CD4-positive, alpha-beta T cell (primary cell): ENCODE data around the gene HBS1L. TPM values are rescaled to one million over a fixed set of nuclear protein-coding genes. Genes with fewer than 3 reads are reported as not detected.
A peak's percentile ranks its signal among the peaks of the same experiment; 100 is the strongest.

ENCODE experiments used
- ATAC-seq: fragments of 200-7000 bp; cut with Tn5 transposase; one replicate; pipeline ENCODE4 v1.10.0; 2022; ENCODE audit warnings: mild to moderate bottlenecking; ENCODE audit not compliant: poor library complexity
- CTCF ChIA-PET: fragments of 350-600 bp; sonication (Branson Sonifier 250); formaldehyde crosslinking; loops from one replicate; lab custom pipeline; 2021; ENCODE audit warnings: antibody characterized with exemption, inconsistent platforms; lab: Charles Lee
- POLR2A ChIA-PET: fragments of 350-600 bp; sonication (Branson Sonifier 250); formaldehyde crosslinking; loops from one replicate; lab custom pipeline; 2021; ENCODE audit warnings: antibody characterized with exemption, inconsistent platforms; lab: Charles Lee
- DNase-seq, 14 experiments: peaks; one replicate each; pipeline ENCODE4 v3.0.0-alpha.2; 2013 to 2020; ENCODE audit warnings: mixed read lengths in 2 of 14
- H3K27ac ChIP-seq, 2 donors: one replicate each; pipeline versions ENCODE4 v1.5.1 to v1.7.0; 2013; ENCODE audit warnings: low read length in 2 of 2, low read depth in 1 of 2, mild to moderate bottlenecking in 1 of 2
- H3K27me3 ChIP-seq, 2 experiments: 1 replicate in 1 of 2; 2 replicates in 1 of 2; pipeline versions ENCODE4 v1.6.1 to v1.7.0; 2013; ENCODE audit warnings: low read length in 2 of 2, control low read depth in 1 of 2, mild to moderate bottlenecking in 1 of 2, moderate library complexity in 1 of 2; ENCODE audit not compliant: insufficient read depth in 2 of 2, control insufficient read depth in 1 of 2
- H3K36me3 ChIP-seq: one replicate; pipeline ENCODE4 v1.6.1; 2013; ENCODE audit warnings: low read length, control low read depth; ENCODE audit not compliant: insufficient read depth
- H3K4me1 ChIP-seq: one replicate; pipeline ENCODE4 v1.6.1; 2013; ENCODE audit warnings: low read length, control low read depth; ENCODE audit not compliant: insufficient read depth
- H3K4me3 ChIP-seq: one replicate; pipeline ENCODE4 v1.5.1; 2013; ENCODE audit warnings: mild to moderate bottlenecking, low read length, moderate library complexity
- H3K9me3 ChIP-seq, 2 experiments: 1 replicate in 1 of 2; 2 replicates in 1 of 2; pipeline versions ENCODE4 v1.6.1 to v1.7.0; 2013; ENCODE audit warnings: low read length in 2 of 2, mild to moderate bottlenecking in 2 of 2, control low read depth in 1 of 2, moderate library complexity in 1 of 2; ENCODE audit not compliant: control insufficient read depth in 1 of 2, insufficient read depth in 1 of 2
- H3K27ac Mint-ChIP-seq: one replicate; pipeline ENCODE4 v1.8.0; 2020; ENCODE audit warnings: mixed read lengths
- H3K27me3 Mint-ChIP-seq: one replicate; pipeline ENCODE4 v1.8.0; 2021; ENCODE audit warnings: mixed read lengths
- H3K36me3 Mint-ChIP-seq: one replicate; pipeline ENCODE4 v1.8.0; 2021; ENCODE audit warnings: low read depth, mixed read lengths
- H3K4me1 Mint-ChIP-seq: one replicate; pipeline ENCODE4 v1.8.0; 2021; ENCODE audit warnings: low read depth, mixed read lengths
- H3K4me3 Mint-ChIP-seq: one replicate; pipeline ENCODE4 v1.8.0; 2020; ENCODE audit warnings: mild to moderate bottlenecking, mixed read lengths
- H3K9me3 Mint-ChIP-seq: one replicate; pipeline ENCODE4 v1.8.0; 2020; ENCODE audit warnings: mixed read lengths
- CTCF ChIP-seq: fragments of 200-600 bp; IDR thresholded peaks from one replicate; pipeline ENCODE4 v1.8.0; 2022; ENCODE audit warnings: antibody characterized with exemption, mild to moderate bottlenecking
- intact Hi-C, 2 experiments: fragments of 100-400 bp; cut with DNase I in 1 of 2; cut with micrococcal nuclease in 1 of 2; formaldehyde crosslinking; loops; one replicate each; pipeline versions ENCODE4 v1.15.1 to v1.9.0; 2023 to 2025; cut with DNase I, micrococcal nuclease
- total RNA-seq, 174 experiments: library from RNA in 2 of 174; stranded (reverse) in 2 of 174; gene quantifications; one replicate each; pipeline ENCODE4 v1.2.3 and lab custom pipeline; 2021 to 2026

The HBS1L gene
- total RNA-seq, 2 experiments from 2014 or later = 106 to 117 TPM

DNA sequence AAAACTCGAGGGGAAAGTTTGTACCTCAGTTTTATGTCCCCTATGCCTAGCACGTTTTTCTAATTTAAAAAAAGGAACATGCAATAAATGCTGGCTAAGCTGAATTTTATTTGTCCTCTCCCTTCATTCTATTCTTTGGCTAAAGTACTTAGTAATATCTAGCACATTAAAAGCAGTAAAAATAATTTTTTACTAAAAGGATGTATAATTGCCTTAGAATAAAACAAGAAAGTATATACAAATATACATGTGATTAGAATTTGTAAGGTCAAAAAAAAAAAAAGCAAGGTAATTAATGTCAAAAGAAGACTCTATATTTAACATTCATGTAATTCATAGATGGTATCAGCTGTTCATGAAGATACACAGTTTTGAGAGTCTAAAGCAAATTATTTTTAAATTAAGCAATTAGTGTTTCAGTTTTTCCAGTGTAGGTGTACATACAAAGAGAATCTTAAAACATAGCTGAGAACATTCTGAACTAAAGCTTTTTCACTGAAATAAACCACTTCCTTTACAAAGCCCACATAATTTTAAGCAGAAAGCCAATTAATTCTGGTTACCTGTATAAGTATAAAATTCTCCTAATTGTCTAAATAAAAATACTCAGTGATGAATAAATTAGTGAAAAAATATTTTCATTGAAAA lies 32.4 kb downstream of the HBS1L start:
- H3K9me3 ChIP-seq = no peaks in the 10 kb centered on the region
- ChIA-PET CTCF (interaction anchor here (0.7 kb wide), 2 partner anchors 123 to 166 kb away, joined by 3 read pairs; no protein-coding TSS in a partner anchor), POLR2A (interaction anchor here (0.7 to 1.9 kb wide), 7 partner anchors 9 to 125 kb away, joined by 3 to 12 read pairs (median 3); partner anchors contain the start of gene HBS1L)
- DNase-seq (peak in 1 of 14 experiments; percentile 36), ATAC-seq (peak; percentile 46)
- Mint-ChIP-seq H3K36me3 (peaks cover 12% of the 10 kb centered on the region), H3K4me1 (peaks cover 76% of the 10 kb centered on the region), H3K27me3 (no peaks in the 10 kb centered on the region), H3K27ac (peak overlapping the region; percentile 35), H3K9me3 (no peaks in the 10 kb centered on the region), H3K4me3 (peak overlapping the region; percentile 22)
- H3K4me1 ChIP-seq = no peaks in the 10 kb centered on the region
- H3K4me3 ChIP-seq = no peak overlapping the region
- no peaks in the 10 kb centered on the region for H3K27me3 ChIP-seq
- no peak for TF ChIP-seq CTCF
- intact Hi-C loops = no loop called here
- no peaks in the 10 kb centered on the region for H3K36me3 ChIP-seq
- H3K27ac ChIP-seq = peak overlapping the region in 1 of 2 donors; percentile 14

DNA sequence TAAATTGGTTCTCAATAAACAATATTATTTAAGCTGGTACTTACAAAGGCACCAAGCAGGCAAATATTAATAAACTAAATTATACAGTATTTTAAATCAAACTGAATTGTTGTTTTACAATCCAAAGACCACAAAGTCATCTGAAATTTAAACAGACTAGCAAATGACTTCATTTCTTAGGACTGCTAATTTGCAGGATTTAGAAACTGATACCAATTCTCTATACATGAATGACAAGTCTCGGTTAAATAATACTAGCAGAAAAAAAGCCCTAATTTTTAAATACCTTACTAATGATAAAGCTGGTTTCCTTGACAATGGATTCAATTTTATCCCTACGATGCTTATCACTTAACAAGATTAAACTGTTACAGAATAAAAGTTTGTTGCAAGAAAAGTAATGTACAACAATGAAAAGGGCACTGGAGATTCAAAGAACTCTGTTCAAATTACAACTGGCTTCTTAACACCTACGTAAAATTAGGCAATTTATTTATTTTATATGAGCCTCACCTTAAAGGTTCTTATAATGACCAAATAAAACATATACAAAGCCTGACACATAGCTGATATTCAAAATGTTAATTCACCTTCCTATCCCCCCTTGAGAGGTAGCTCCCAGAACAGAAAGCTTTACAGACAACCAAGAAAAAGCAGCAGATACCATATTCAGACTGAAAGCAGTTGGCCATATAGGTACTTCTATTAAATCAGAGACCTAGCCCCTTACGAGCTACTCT lies 33.1 kb downstream of the HBS1L start:
- intact Hi-C loops = no loop called here
- peak overlapping the region; percentile 59 for H3K27ac Mint-ChIP-seq
- peak overlapping the region; percentile 22 for H3K4me3 Mint-ChIP-seq
- TF ChIP-seq CTCF = no peak
- no peak for DNase-seq
- H3K27me3 ChIP-seq = no peaks in the 10 kb centered on the region
- no peaks in the 10 kb centered on the region for H3K9me3 Mint-ChIP-seq
- H3K4me1 Mint-ChIP-seq = peaks cover 76% of the 10 kb centered on the region
- no peaks in the 10 kb centered on the region for H3K27me3 Mint-ChIP-seq
- ChIA-PET POLR2A (interaction anchor here (0.7 to 1.9 kb wide), 7 partner anchors 10 to 126 kb away, joined by 3 to 12 read pairs (median 3); partner anchors contain the start of gene HBS1L), CTCF (interaction anchor here (0.7 to 1.1 kb wide), 2 partner anchors 17 to 123 kb away, joined by 3 read pairs; no protein-coding TSS in a partner anchor)
- no peak for ATAC-seq
- H3K4me1 ChIP-seq = no peaks in the 10 kb centered on the region
- H3K4me3 ChIP-seq = no peak overlapping the region
- H3K36me3 Mint-ChIP-seq = peaks cover 11% of the 10 kb centered on the region
- H3K27ac ChIP-seq = peak overlapping the region in 1 of 2 donors; percentile 14
- no peaks in the 10 kb centered on the region for H3K36me3 ChIP-seq
- H3K9me3 ChIP-seq = no peaks in the 10 kb centered on the region

DNA sequence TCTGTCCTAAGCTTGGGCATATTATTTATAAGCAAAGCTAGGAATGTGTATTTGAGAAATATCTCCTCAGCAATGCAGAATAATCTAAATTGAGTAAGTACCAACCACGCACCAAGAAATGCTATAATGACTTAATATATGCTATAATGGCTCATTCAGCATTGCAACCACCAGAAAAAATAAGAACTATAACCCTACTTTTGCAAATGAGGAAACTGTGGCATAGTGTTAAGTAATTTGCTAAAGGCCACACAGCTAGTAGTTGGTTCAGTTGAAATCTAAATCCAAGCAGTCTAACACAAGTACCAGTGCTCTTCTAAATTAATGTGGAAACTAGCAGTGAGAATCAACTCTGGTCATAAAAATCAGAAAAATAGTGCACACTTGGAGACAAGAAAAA lies 35.7 kb downstream of the HBS1L start:
- CTCF ChIA-PET = interaction anchor here (0.8 kb wide), 1 partner anchor 9 kb away, joined by 3 read pairs; no protein-coding TSS in a partner anchor
- intact Hi-C loops = no loop called here
- no peak overlapping the region for H3K27ac ChIP-seq
- no peaks in the 10 kb centered on the region for H3K27me3 ChIP-seq
- H3K27me3 Mint-ChIP-seq = no peaks in the 10 kb centered on the region
- POLR2A ChIA-PET = interaction anchor here (0.6 to 1.2 kb wide), 2 partner anchors 10 to 69 kb away, joined by 3 read pairs; no protein-coding TSS in a partner anchor
- no peaks in the 10 kb centered on the region for H3K36me3 ChIP-seq
- TF ChIP-seq CTCF = no peak
- H3K9me3 Mint-ChIP-seq = no peaks in the 10 kb centered on the region
- ATAC-seq = no peak
- peaks cover 74% of the 10 kb centered on the region for H3K4me1 Mint-ChIP-seq
- H3K27ac Mint-ChIP-seq = peak overlapping the region; percentile 21
- no peak for DNase-seq
- no peaks in the 10 kb centered on the region for H3K36me3 Mint-ChIP-seq
- peaks cover 7% of the 10 kb centered on the region for H3K4me1 ChIP-seq
- H3K9me3 ChIP-seq = no peaks in the 10 kb centered on the region
- no peak overlapping the region for H3K4me3 Mint-ChIP-seq
- no peak overlapping the region for H3K4me3 ChIP-seq
